Bronchial epithelial cell (primary cell): ENCODE data around the gene CLCC1. TPM values are rescaled to one million over a fixed set of nuclear protein-coding genes. Genes with fewer than 3 reads are reported as not detected.

ENCODE experiments used
- DNase-seq: peaks from one replicate; pipeline ENCODE4 v3.0.0-alpha.2; 2010; ENCODE audit warnings: low read depth
- FAIRE-seq: peaks from 2 replicates; lab custom pipeline; 2011; peaks lifted over from hg19 to GRCh38; lab: Jason Lieb, UNC
- H3K27me3 ChIP-seq: 2 replicates; pipeline ENCODE4 v1.5.1; 2011; ENCODE audit warnings: low read length; ENCODE audit not compliant: control insufficient read depth, insufficient read depth
- H3K36me3 ChIP-seq: 2 replicates; pipeline ENCODE4 v1.5.1; 2011; ENCODE audit warnings: low read length; ENCODE audit not compliant: control insufficient read depth, insufficient read depth
- H3K4me3 ChIP-seq: 2 replicates; pipeline ENCODE4 v1.5.1; 2011; ENCODE audit warnings: mild to moderate bottlenecking, low read depth, low read length, control low read depth
- CTCF ChIP-seq: IDR thresholded peaks from 2 replicates; pipeline ENCODE4 v1.5.1; 2011; ENCODE audit warnings: mild to moderate bottlenecking, moderate library complexity, low read length, control low read depth, inconsistent platforms; ENCODE audit not compliant: insufficient read depth, severe bottlenecking
- total RNA-seq: library from RNA; depleted of rRNA; stranded (reverse); fragments of >200 nt; gene quantifications from 2 replicates; pipeline ENCODE4 v1.2.1, GENCODE V29; 2014

CLCC1 gene
- total RNA-seq, 1 donor from 2014 or later, result 31.3 TPM

GRCh38 chr1:108969346-108969745 is 6.1 kb upstream of the CLCC1 start:
- TF ChIP-seq CTCF, result no peak
- no peak for DNase-seq
- no peak overlapping the region for H3K4me3 ChIP-seq
- peaks cover 2% of the 10 kb centered on the region for H3K36me3 ChIP-seq
- H3K27me3 ChIP-seq, result no peaks in the 10 kb centered on the region
- no peak for FAIRE-seq

GRCh38 chr1:108962681-108963051 is 618 bp downstream of the CLCC1 start:
- Histone ChIP-seq H3K36me3 (no peaks in the 10 kb centered on the region), H3K27me3 (no peaks in the 10 kb centered on the region), H3K4me3 (peak overlapping the region; percentile 63)
- no peak for TF ChIP-seq CTCF
- DNase-seq, result no peak
- no peak for FAIRE-seq

- no peaks in the 10 kb centered on the region for H3K36me3 ChIP-seq
- peak overlapping the region; percentile 63 for H3K4me3 ChIP-seq
- H3K27me3 ChIP-seq, result no peaks in the 10 kb centered on the region
- no peak for TF ChIP-seq CTCF
- DNase-seq (no peak), FAIRE-seq (no peak)
Measured at GRCh38 chr1:108961752-108962486, 1.4 kb downstream of the CLCC1 start.

- DNase-seq (no peak), FAIRE-seq (no peak)
- TF ChIP-seq CTCF, result no peak
- no peak overlapping the region for H3K4me3 ChIP-seq
- no peaks in the 10 kb centered on the region for H3K36me3 ChIP-seq
- no peaks in the 10 kb centered on the region for H3K27me3 ChIP-seq
Measured at GRCh38 chr1:108961198-108961597, 2.1 kb downstream of the CLCC1 start.

GRCh38 chr1:108960719-108961118 is 2.6 kb downstream of the CLCC1 start:
- no peak for TF ChIP-seq CTCF
- Histone ChIP-seq H3K27me3 (no peaks in the 10 kb centered on the region), H3K36me3 (no peaks in the 10 kb centered on the region), H3K4me3 (no peak overlapping the region)
- DNase-seq, result no peak
- FAIRE-seq, result no peak

GRCh38 chr1:108957888-108958287 is 5.4 kb downstream of the CLCC1 start:
- no peak overlapping the region for H3K4me3 ChIP-seq
- FAIRE-seq (no peak), DNase-seq (no peak)
- no peaks in the 10 kb centered on the region for H3K27me3 ChIP-seq
- TF ChIP-seq CTCF, result no peak
- peaks cover 4% of the 10 kb centered on the region for H3K36me3 ChIP-seq
